H1 (cell line): ENCODE measurements around the gene UBE3B. TPM values are rescaled to one million over a fixed set of nuclear protein-coding genes. Genes with fewer than 3 reads are reported as not detected.

Experiments used
- CTCF ChIA-PET: fragments of 300-600 bp; sonication (Branson Sonifier 250); formaldehyde crosslinking; loops from one replicate; lab custom pipeline; 2021; ENCODE audit not compliant: partially characterized antibody; lab: Charles Lee
- POLR2A ChIA-PET: fragments of 300-600 bp; sonication (Branson Sonifier 250); formaldehyde crosslinking; loops from one replicate; lab custom pipeline; 2021; ENCODE audit warnings: inconsistent platforms; ENCODE audit not compliant: partially characterized antibody; lab: Charles Lee
- DNase-seq, 2 experiments: peaks; one replicate each; pipeline versions ENCODE4 v3.0.0 to v3.0.0-alpha.2; 2010 to 2022; ENCODE audit warnings: low spot score in 2 of 2, low read depth in 1 of 2, mixed read lengths in 1 of 2
- FAIRE-seq: peaks from 2 replicates; lab custom pipeline; 2011; peaks lifted over from hg19 to GRCh38; lab: Jason Lieb, UNC
- H2AFZ ChIP-seq: 2 replicates; pipeline ENCODE4 v1.8.1; 2012; ENCODE audit warnings: low read length, inconsistent platforms
- H2AK5ac ChIP-seq: 2 replicates; pipeline ENCODE4 v1.6.1; 2013; ENCODE audit warnings: low read depth, low read length
- H2BK120ac ChIP-seq: replicated peaks from 2 replicates; pipeline ENCODE3; 2013; ENCODE audit warnings: low read depth, low read length, inconsistent platforms
- H2BK12ac ChIP-seq: 2 replicates; pipeline ENCODE4 v1.6.1; 2013; ENCODE audit warnings: low read depth, low read length
- H2BK15ac ChIP-seq: 2 replicates; pipeline ENCODE4 v1.6.1; 2013; ENCODE audit warnings: low read length
- H2BK20ac ChIP-seq: 2 replicates; pipeline ENCODE4 v1.6.1; 2013; ENCODE audit warnings: low read length
- H2BK5ac ChIP-seq: 2 replicates; pipeline ENCODE4 v1.6.1; 2013; ENCODE audit warnings: low read depth, low read length
- H3K14ac ChIP-seq: 2 replicates; pipeline ENCODE4 v1.6.1; 2013; ENCODE audit warnings: inconsistent platforms; ENCODE audit not compliant: insufficient read length
- H3K18ac ChIP-seq: 2 replicates; pipeline ENCODE4 v1.6.1; 2013; ENCODE audit warnings: low read length; ENCODE audit errors: extremely low read depth
- H3K23ac ChIP-seq: 2 replicates; pipeline ENCODE4 v1.6.1; 2013; ENCODE audit warnings: inconsistent platforms; ENCODE audit not compliant: insufficient read length
- H3K23me2 ChIP-seq: 2 replicates; pipeline ENCODE4 v1.6.1; 2013; ENCODE audit warnings: low read depth, low read length
- H3K27ac ChIP-seq: 2 replicates; pipeline ENCODE4 v1.6.1; 2011; ENCODE audit warnings: low read depth, low read length, inconsistent platforms
- H3K27me3 ChIP-seq, 4 experiments: replicated peaks in 1 of 4; 1 replicate in 1 of 4; 2 replicates in 3 of 4; pipeline versions ENCODE4 v1.6.1 to v1.8.1; 2011 to 2013; ENCODE audit warnings: low read length in 3 of 4, mild to moderate bottlenecking in 3 of 4, inconsistent platforms in 2 of 4, mixed read lengths in 2 of 4, moderate library complexity in 1 of 4; ENCODE audit not compliant: control insufficient read depth in 3 of 4, insufficient read depth in 3 of 4; ENCODE audit errors: extremely low read depth in 1 of 4
- H3K36me3 ChIP-seq, 4 experiments: 2 replicates each; pipeline versions ENCODE4 v1.6.1 to v1.8.1; 2011 to 2013; ENCODE audit warnings: mild to moderate bottlenecking in 4 of 4, low read length in 3 of 4, moderate library complexity in 2 of 4, control low read depth in 1 of 4, inconsistent platforms in 1 of 4; ENCODE audit not compliant: insufficient read depth in 4 of 4, control insufficient read depth in 2 of 4
- H3K4ac ChIP-seq: replicated peaks from 2 replicates; pipeline ENCODE3; 2013; ENCODE audit warnings: low read length, low read depth, mixed read lengths, inconsistent platforms; ENCODE audit not compliant: insufficient read length
- H3K4me1 ChIP-seq, 4 experiments: replicated peaks in 1 of 4; 1 replicate in 1 of 4; 2 replicates in 3 of 4; pipeline versions ENCODE4 v1.6.1 to v1.8.1; 2011 to 2013; ENCODE audit warnings: low read length in 3 of 4, inconsistent platforms in 2 of 4, mixed read lengths in 1 of 4; ENCODE audit not compliant: insufficient read depth in 4 of 4, control insufficient read depth in 3 of 4
- H3K4me2 ChIP-seq, 2 experiments: 2 replicates each; pipeline versions ENCODE4 v1.6.1 to v1.8.1; 2011 to 2013; ENCODE audit warnings: low read depth in 2 of 2, low read length in 2 of 2, control low read depth in 1 of 2, inconsistent platforms in 1 of 2, mild to moderate bottlenecking in 1 of 2; ENCODE audit not compliant: insufficient read depth in 1 of 2
- H3K4me3 ChIP-seq, 4 experiments: fragments of 200-600, 300-600 bp in 1 of 4; sonication (generic), shearing (Covaris generic), sonication (Bioruptor Twin) in 1 of 4; 2 replicates each; pipeline versions ENCODE4 v1.5.1 to v1.8.1; 2011 to 2016; ENCODE audit warnings: low read length in 4 of 4, low read depth in 3 of 4, control low read depth in 2 of 4, inconsistent platforms in 2 of 4, mild to moderate bottlenecking in 2 of 4, mixed read lengths in 1 of 4, moderate library complexity in 1 of 4; ENCODE audit not compliant: insufficient read depth in 2 of 4; ENCODE audit errors: extremely low read depth in 1 of 4
- H3K56ac ChIP-seq: replicated peaks from 2 replicates; pipeline ENCODE3; 2013; ENCODE audit warnings: low read depth, mild to moderate bottlenecking, mixed read lengths, low read length, inconsistent platforms; ENCODE audit not compliant: insufficient read length
- H3K79me1 ChIP-seq: 2 replicates; pipeline ENCODE4 v1.6.1; 2013; ENCODE audit warnings: low read depth, low read length, control low read depth
- H3K79me2 ChIP-seq, 2 experiments: 2 replicates each; pipeline versions ENCODE4 v1.6.1 to v1.8.1; 2012 to 2013; ENCODE audit warnings: low read length in 2 of 2, mild to moderate bottlenecking in 2 of 2, inconsistent platforms in 1 of 2; ENCODE audit not compliant: insufficient read depth in 2 of 2, control insufficient read depth in 1 of 2
- H3K9ac ChIP-seq, 4 experiments: replicated peaks in 1 of 4; 1 replicate in 1 of 4; 2 replicates in 3 of 4; pipeline versions ENCODE4 v1.6.1 to v1.8.1; 2011 to 2013; ENCODE audit warnings: low read depth in 3 of 4, low read length in 3 of 4, control low read depth in 2 of 4, mild to moderate bottlenecking in 2 of 4, moderate library complexity in 2 of 4, inconsistent platforms in 1 of 4; ENCODE audit errors: extremely low read depth in 1 of 4
- H3K9me3 ChIP-seq, 2 experiments: 2 replicates each; pipeline versions ENCODE4 v1.6.1 to v1.8.1; 2012 to 2013; ENCODE audit warnings: mild to moderate bottlenecking in 2 of 2, moderate library complexity in 2 of 2, control low read depth in 1 of 2, inconsistent platforms in 1 of 2, low read depth in 1 of 2, low read length in 1 of 2, mixed read lengths in 1 of 2; ENCODE audit not compliant: insufficient read depth in 2 of 2
- H4K20me1 ChIP-seq, 2 experiments: replicated peaks in 1 of 2; 2 replicates each; pipeline versions ENCODE3 to v1.8.1; 2011 to 2013; ENCODE audit warnings: inconsistent platforms in 2 of 2, low read length in 2 of 2, mild to moderate bottlenecking in 1 of 2; ENCODE audit not compliant: insufficient read depth in 2 of 2, control insufficient read depth in 1 of 2
- H4K5ac ChIP-seq: 2 replicates; pipeline ENCODE4 v1.6.1; 2013; ENCODE audit warnings: low read length, low read depth, mixed read lengths, inconsistent platforms; ENCODE audit not compliant: insufficient read length
- H4K8ac ChIP-seq: 2 replicates; pipeline ENCODE4 v1.8.0; 2013; ENCODE audit warnings: mild to moderate bottlenecking, moderate library complexity, low read length, inconsistent platforms; ENCODE audit not compliant: insufficient read depth; ENCODE audit errors: extremely low read depth
- H4K91ac ChIP-seq: replicated peaks from 2 replicates; pipeline ENCODE3; 2013; ENCODE audit warnings: low read length, mixed read lengths, inconsistent platforms; ENCODE audit not compliant: insufficient read length
- JUND ChIP-seq: IDR thresholded peaks from 2 replicates; pipeline ENCODE4 v1.6.1; 2011; ENCODE audit warnings: mild to moderate bottlenecking, improper control_type of control experiment, low read length
- NANOG ChIP-seq: IDR thresholded peaks from 2 replicates; pipeline ENCODE4 v1.6.1; 2011; ENCODE audit warnings: low read length, low read depth, mild to moderate bottlenecking, inconsistent platforms; ENCODE audit not compliant: insufficient read depth, poor library complexity, severe bottlenecking
- NRF1 ChIP-seq: IDR thresholded peaks from 2 replicates; pipeline ENCODE4 v1.6.1; 2011; ENCODE audit warnings: mild to moderate bottlenecking, low read depth, low read length, improper control_type of control experiment
- POU5F1 ChIP-seq: IDR thresholded peaks from 2 replicates; pipeline ENCODE4 v1.6.1; 2011; ENCODE audit warnings: low read depth, mild to moderate bottlenecking, low read length, moderate library complexity
- SAP30 ChIP-seq: fragments of 300-600 bp; sonication (generic); IDR thresholded peaks from 2 replicates; pipeline ENCODE4 v1.7.1; 2012; ENCODE audit warnings: low read length, moderate library complexity, mild to moderate bottlenecking, inconsistent platforms; ENCODE audit not compliant: insufficient read depth, insufficient replicate concordance
- SIX5 ChIP-seq: IDR thresholded peaks from 2 replicates; pipeline ENCODE4 v1.6.1; 2011; ENCODE audit warnings: mild to moderate bottlenecking, low read depth, low read length
- SP1 ChIP-seq: IDR thresholded peaks from 2 replicates; pipeline ENCODE4 v1.6.1; 2011; ENCODE audit warnings: low read depth, low read length
- SUZ12 ChIP-seq: fragments of 200-600 bp; sonication (generic); IDR thresholded peaks from 2 replicates; pipeline ENCODE4 v1.6.1; 2012; ENCODE audit warnings: mild to moderate bottlenecking, inconsistent platforms, low read length, moderate library complexity, mixed read lengths
- WGBS, 2 experiments: shearing (Covaris generic) in 1 of 2; methylation state at CpG; one replicate each; pipeline versions ENCODE4 v1.1.6 to v1.1.7; 2013 to 2015; ENCODE audit warnings: low lambda C conversion rate in 2 of 2, mixed read lengths in 2 of 2, inconsistent platforms in 1 of 2, low coverage in 1 of 2, missing lambda C conversion rate in 1 of 2; ENCODE audit not compliant: insufficient replicate concordance in 2 of 2, insufficient coverage in 1 of 2, insufficient read length in 1 of 2; ENCODE audit errors: extremely low coverage in 1 of 2, missing lambda C conversion rate in 1 of 2; 5-methylcytosine and 5-hydroxymethylcytosine counted together
- polyA plus RNA-seq, 7 experiments: library from polyadenylated mRNA; depleted of rRNA in 3 of 7; stranded (reverse) in 5 of 7; unstranded in 2 of 7; fragments of >200 nt in 5 of 7; fragments of 200-250 nt in 2 of 7; gene quantifications; 1 replicate in 5 of 7; 2 replicates in 1 of 7; 4 replicates in 1 of 7; pipeline versions ENCODE4 v1.2.1 to v1.2.3, GENCODE V29; 2011 to 2013; ENCODE audit warnings: missing spikeins in 2 of 7, mixed read lengths in 2 of 7
- total RNA-seq: library from RNA; stranded (reverse); fragmentation: NEBNext Ultra II Directional; extraction: Animal tissue kit (Norgen Biotek cat#: 25700); gene quantifications from 2 replicates; pipeline ENCODE4 v1.2.1, GENCODE V29; 2021
- TF ChIP-seq, protein P1 (sequence below): IDR thresholded peaks from 2 replicates; pipeline ENCODE4 v1.6.1; 2011; ENCODE audit warnings: low read depth, mild to moderate bottlenecking, low read length; ENCODE audit not compliant: insufficient read depth

Gene UBE3B
- total and polyA plus RNA-seq, 2 of the 8 experiments (the other 6 are each of a cell fraction or from before 2014, with no cell fraction given) = 14.0 to 21.1 TPM

DNA sequence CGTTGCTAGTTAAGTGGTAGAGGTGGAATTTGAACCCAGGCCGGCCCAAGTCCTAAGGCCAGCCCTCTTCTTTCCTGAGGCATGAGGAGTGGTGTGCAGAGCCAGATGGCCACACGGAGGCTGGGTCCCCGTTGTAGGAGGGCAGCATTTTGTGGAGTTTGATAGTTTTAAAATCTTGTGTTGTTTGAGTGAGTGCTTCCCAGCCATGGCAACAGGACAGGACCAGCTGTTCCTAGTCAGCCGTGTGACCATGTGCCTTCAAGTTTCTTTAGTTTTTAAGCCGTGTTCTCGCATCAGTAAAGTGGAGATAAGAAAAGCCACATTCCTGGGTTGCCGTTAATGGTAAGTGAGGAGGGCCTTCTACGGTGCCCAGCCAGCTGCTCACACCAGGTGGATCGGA, 44.4 kb downstream of the UBE3B start:
- H2BK120ac ChIP-seq = no peak overlapping the region
- no peaks in the 10 kb centered on the region for H3K23me2 ChIP-seq
- H3K27me3 ChIP-seq = no peaks in the 10 kb centered on the region
- no peak overlapping the region for H3K4me2 ChIP-seq
- H3K9ac ChIP-seq = no peak overlapping the region
- H2BK5ac ChIP-seq = no peak overlapping the region
- no peak overlapping the region for H4K8ac ChIP-seq
- no peaks in the 10 kb centered on the region for H3K9me3 ChIP-seq
- no peak overlapping the region for H4K91ac ChIP-seq
- CTCF ChIA-PET = interaction anchor here (0.6 to 6.6 kb wide), 9 partner anchors 31 to 920 kb away, joined by 3 to 75 read pairs (median 5); no protein-coding TSS in a partner anchor
- no peak overlapping the region for H3K4ac ChIP-seq
- H3K4me1 ChIP-seq = peaks cover 0 to 7% (median 0%) of the 10 kb centered on the region in 4 experiments; a peak in 1 of 7 replicates
- H4K20me1 ChIP-seq = no peaks in the 10 kb centered on the region
- TF ChIP-seq SIX5 = no peak
- TF ChIP-seq NANOG = no peak
- TF ChIP-seq SAP30 = no peak
- no peak for TF ChIP-seq SP1
- no peak for TF ChIP-seq POU5F1
- no peak for TF ChIP-seq NRF1
- TF ChIP-seq JUND = no peak
- TF ChIP-seq SUZ12 = no peak
- TF ChIP-seq, protein P1, sequence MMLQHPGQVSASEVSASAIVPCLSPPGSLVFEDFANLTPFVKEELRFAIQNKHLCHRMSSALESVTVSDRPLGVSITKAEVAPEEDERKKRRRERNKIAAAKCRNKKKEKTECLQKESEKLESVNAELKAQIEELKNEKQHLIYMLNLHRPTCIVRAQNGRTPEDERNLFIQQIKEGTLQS = no peak
- H4K5ac ChIP-seq = no peak overlapping the region
- H2AFZ ChIP-seq = no peak overlapping the region
- H2BK15ac ChIP-seq = no peak overlapping the region
- POLR2A ChIA-PET = no interaction called here
- H3K18ac ChIP-seq = no peak overlapping the region
- no peak for DNase-seq
- H3K56ac ChIP-seq = no peak overlapping the region
- H3K23ac ChIP-seq = no peak overlapping the region
- H3K36me3 ChIP-seq = peaks cover 1 to 17% (median 4%) of the 10 kb centered on the region in 4 experiments; a peak in 6 of 8 replicates
- no peak overlapping the region for H2BK20ac ChIP-seq
- H2AK5ac ChIP-seq = no peak overlapping the region
- WGBS, 2 experiments = 84% methylated on average over 10 of the region's 10 CpGs; no CpG with 5 or more reads in 1 of the 2 experiments
- no peaks in the 10 kb centered on the region for H3K79me2 ChIP-seq
- H3K79me1 ChIP-seq = no peaks in the 10 kb centered on the region
- H3K4me3 ChIP-seq = no peak overlapping the region
- H2BK12ac ChIP-seq = no peak overlapping the region
- FAIRE-seq = no peak
- no peak overlapping the region for H3K27ac ChIP-seq
- no peak overlapping the region for H3K14ac ChIP-seq
